ENCODE results near the gene POC1A.

GRCh38 chr3:52056521-52056967, 97.7 kb downstream of the POC1A start, which contains the start of gene DUSP7:
- TF ChIP-seq CTCF (conservative IDR thresholded peaks at IDR 0.05 in 1 of 2, IDR thresholded peaks at IDR 0.05 in 1 of 2; ENCODE audit: low read depth in 1 of 2, low read length in 2 of 2) (no peak), EZH2 (IDR thresholded peaks at IDR 0.05; ENCODE audit: low read length, missing control alignments) (no peak)

All from fibroblast of lung (primary cell).